Kidney epithelial cell (primary cell): ENCODE measurements around the gene MPIG6B. TPM values are rescaled to one million over a fixed set of nuclear protein-coding genes. Genes with fewer than 3 reads are reported as not detected.

Experiments
- DNase-seq: peaks from one replicate; pipeline ENCODE4 v3.0.0-alpha.2; 2010; ENCODE audit warnings: low read depth
- H3K27me3 ChIP-seq: 2 replicates; pipeline ENCODE4 v1.6.0; 2011; ENCODE audit warnings: low read length; ENCODE audit not compliant: control insufficient read depth, insufficient read depth
- H3K36me3 ChIP-seq: 2 replicates; pipeline ENCODE4 v1.5.1; 2011; ENCODE audit warnings: low read length; ENCODE audit not compliant: control insufficient read depth, insufficient read depth
- H3K4me3 ChIP-seq: 2 replicates; pipeline ENCODE4 v1.5.1; 2011; ENCODE audit warnings: low read depth, mild to moderate bottlenecking, control low read depth, low read length
- CTCF ChIP-seq: IDR thresholded peaks from 2 replicates; pipeline ENCODE4 v1.5.1; 2011; ENCODE audit warnings: mild to moderate bottlenecking, moderate library complexity, low read length, control low read depth, inconsistent platforms; ENCODE audit not compliant: insufficient read depth, poor library complexity, severe bottlenecking
- total RNA-seq: library from RNA; depleted of rRNA; stranded (reverse); fragments of >200 nt; gene quantifications from 2 replicates; pipeline ENCODE4 v1.2.3, GENCODE V29; 2015

The MPIG6B gene
- total RNA-seq, 1 donor from 2014 or later = 0.29 TPM

DNA sequence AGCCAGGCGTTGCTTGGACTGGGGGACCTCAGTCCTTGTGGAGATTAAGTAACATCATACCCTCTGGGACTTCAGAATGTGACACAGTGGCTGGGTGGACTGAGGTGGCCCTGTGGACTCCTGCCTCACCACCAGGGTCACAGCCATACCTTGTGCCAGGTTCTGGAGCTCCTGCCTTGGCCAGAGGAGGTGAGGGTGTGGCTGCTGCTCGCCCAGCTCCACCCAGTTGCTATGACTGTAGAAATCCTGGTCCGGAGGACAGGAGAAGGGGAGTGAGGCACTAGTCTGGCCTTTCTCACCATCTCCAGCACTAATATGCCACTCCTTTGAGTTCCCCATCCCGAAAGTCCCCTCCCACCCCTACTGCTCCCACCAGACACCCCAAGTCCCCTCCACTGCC is 52.0 kb downstream of the MPIG6B start:
- Histone ChIP-seq H3K36me3 (peaks cover 2% of the 10 kb centered on the region), H3K4me3 (no peak overlapping the region), H3K27me3 (no peaks in the 10 kb centered on the region)
- no peak for TF ChIP-seq CTCF
- no peak for DNase-seq

- peaks cover 2% of the 10 kb centered on the region for H3K36me3 ChIP-seq
- no peak overlapping the region for H3K4me3 ChIP-seq
- DNase-seq = no peak
- H3K27me3 ChIP-seq = no peaks in the 10 kb centered on the region
- no peak for TF ChIP-seq CTCF
Observed at GRCh38 chr6:31775633-31776484, 52.7 kb downstream of the MPIG6B start.

Other genes with a start within 250 kb of the MPIG6B start
- 6.9 and 8.1 TPM in 2 replicates for gene MICB, start 225.2 kb upstream of the MPIG6B start, total RNA-seq
- gene MCCD1, start 194.4 kb upstream of the MPIG6B start, total RNA-seq = not detected in 2 replicates
- 290 and 412 TPM in 2 replicates for gene DDX39B, start 181.4 kb upstream of the MPIG6B start, total RNA-seq
- 0.67 and 2.7 TPM in 2 replicates for gene ATP6V1G2, start 176.8 kb upstream of the MPIG6B start, total RNA-seq
- gene NFKBIL1, start 175.8 kb upstream of the MPIG6B start, total RNA-seq = 41.9 and 44.0 TPM in 2 replicates
- gene LTA, start 151.1 kb upstream of the MPIG6B start, total RNA-seq = 0.92 TPM in 1 of 2 replicates, not detected in the other
- gene TNF, start 147.8 kb upstream of the MPIG6B start, total RNA-seq = 16.7 and 18.6 TPM in 2 replicates
- gene LTB, start 140.9 kb upstream of the MPIG6B start, total RNA-seq = 19.3 and 21.4 TPM in 2 replicates
- 0.42 TPM in 1 of 2 replicates, not detected in the other for gene LST1, start 137.1 kb upstream of the MPIG6B start, total RNA-seq
- not detected in 2 replicates for gene NCR3, start 130.4 kb upstream of the MPIG6B start, total RNA-seq
- gene AIF1, start 108.1 kb upstream of the MPIG6B start, total RNA-seq = 0.33 TPM in 1 of 2 replicates, not detected in the other
- gene PRRC2A, start 102.7 kb upstream of the MPIG6B start, total RNA-seq = 117 and 143 TPM in 2 replicates
- gene BAG6, start 70.7 kb upstream of the MPIG6B start, total RNA-seq = 468 and 473 TPM in 2 replicates
- gene APOM, start 67.5 kb upstream of the MPIG6B start, total RNA-seq = 1.3 and 1.8 TPM in 2 replicates
- 19.0 and 24.9 TPM in 2 replicates for gene C6orf47, start 62.6 kb upstream of the MPIG6B start, total RNA-seq
- 17.7 and 22.0 TPM in 2 replicates for gene GPANK1, start 58.4 kb upstream of the MPIG6B start, total RNA-seq
- gene CSNK2B, start 57.3 kb upstream of the MPIG6B start, total RNA-seq = 366 and 405 TPM in 2 replicates
- gene LY6G5B, start 53.4 kb upstream of the MPIG6B start, total RNA-seq = 2.8 and 6.0 TPM in 2 replicates
- not detected in 2 replicates for gene LY6G5C, start 42.3 kb upstream of the MPIG6B start, total RNA-seq
- gene ABHD16A, start 20.0 kb upstream of the MPIG6B start, total RNA-seq = 43.8 and 45.5 TPM in 2 replicates
- not detected in 2 replicates for gene LY6G6F, start 16.5 kb upstream of the MPIG6B start, total RNA-seq
- not detected in 2 replicates for gene LY6G6D, start 8.0 kb upstream of the MPIG6B start, total RNA-seq
- not detected in 2 replicates for gene LY6G6C, start 1.6 kb upstream of the MPIG6B start, total RNA-seq
- gene DDAH2, start 5.9 kb downstream of the MPIG6B start, total RNA-seq = 91.5 and 106 TPM in 2 replicates
- 494 and 498 TPM in 2 replicates for gene CLIC1, start 13.2 kb downstream of the MPIG6B start, total RNA-seq
- gene MSH5, start 16.6 kb downstream of the MPIG6B start, total RNA-seq = 8.9 and 13.1 TPM in 2 replicates
- 1.1 and 2.2 TPM in 2 replicates for gene SAPCD1, start 39.3 kb downstream of the MPIG6B start, total RNA-seq
- gene VWA7, start 54.0 kb downstream of the MPIG6B start, total RNA-seq = 1.5 and 3.1 TPM in 2 replicates
- gene VARS1, start 72.4 kb downstream of the MPIG6B start, total RNA-seq = 165 and 181 TPM in 2 replicates
- 78.6 and 89.0 TPM in 2 replicates for gene LSM2, start 83.6 kb downstream of the MPIG6B start, total RNA-seq
- gene HSPA1L, start 91.9 kb downstream of the MPIG6B start, total RNA-seq = 0.46 and 1.1 TPM in 2 replicates
- gene HSPA1A, start 92.2 kb downstream of the MPIG6B start, total RNA-seq = 54.6 and 67.0 TPM in 2 replicates
- gene HSPA1B, start 104.4 kb downstream of the MPIG6B start, total RNA-seq = 68.3 and 79.1 TPM in 2 replicates
- gene NEU1, start 139.4 kb downstream of the MPIG6B start, total RNA-seq = 142 and 152 TPM in 2 replicates
- 17.7 and 26.1 TPM in 2 replicates for gene SLC44A4, start 155.6 kb downstream of the MPIG6B start, total RNA-seq
- 55.7 and 59.3 TPM in 2 replicates for gene EHMT2, start 174.3 kb downstream of the MPIG6B start, total RNA-seq
- gene ZBTB12, start 178.7 kb downstream of the MPIG6B start, total RNA-seq = 3.0 and 4.9 TPM in 2 replicates
- 0.07 and 0.63 TPM in 2 replicates for gene C2, start 204.3 kb downstream of the MPIG6B start, total RNA-seq
- 1.9 and 13.8 TPM in 2 replicates for gene CFB, start 222.7 kb downstream of the MPIG6B start, total RNA-seq
- 123 and 140 TPM in 2 replicates for gene NELFE, start 235.6 kb downstream of the MPIG6B start, total RNA-seq
- gene SKIC2, start 235.8 kb downstream of the MPIG6B start, total RNA-seq = 43.3 and 49.1 TPM in 2 replicates
- 28.1 and 30.6 TPM in 2 replicates for gene DXO, start 248.8 kb downstream of the MPIG6B start, total RNA-seq